ENCODE results near the gene BRD1. TPM values are rescaled to one million over a fixed set of nuclear protein-coding genes. Genes with fewer than 3 reads are reported as not detected.
"Not testable (repeated sequence)": the region's sequence is repeated elsewhere in the genome, so short reads cannot be mapped to it uniquely, and the experiment has no call there.

The BRD1 gene
- total RNA-seq, 1 donor from 2014 or later, result 35.1 TPM

- no peaks in the 10 kb centered on the region for H3K9me3 ChIP-seq
- peak within 1 kb of the TSS; percentile 88 for H3K27ac ChIP-seq
- H3K4me1 ChIP-seq, result peaks cover 32% of the 10 kb centered on the region
- DNase-seq (ENCODE audit: extremely low spot score in 2 of 2), result peak in 1 of 2 donors; percentile 92
- no peaks in the 10 kb centered on the region for H3K36me3 ChIP-seq
- intact Hi-C loops (cut with DNase I), result loop anchor here (5.0 kb wide), 1 partner anchor 64 kb away; the partner anchor contains the start of genes ALG12 and CRELD2
- TF ChIP-seq POLR2A (IDR thresholded peaks at IDR 0.05) (peak in 1 of 2 donors; percentile 85), CTCF (IDR thresholded peaks at IDR 0.05) (no peak), POLR2AphosphoS5 (IDR thresholded peaks at IDR 0.05; ENCODE audit: insufficient read depth in 1 of 2, low read depth in 1 of 2) (peak; percentile 32 to 87)
- peak within 1 kb of the TSS; percentile 75 to 92 for H3K4me3 ChIP-seq
- peaks cover 9% of the 10 kb centered on the region for H3K27me3 ChIP-seq
Observed at GRCh38 chr22:49852898-49853894, 25.5 kb upstream of the BRD1 start, which contains the start of gene ZBED4. TSS of gene ZBED4 (plus strand) at chr22:49853844. CDS start at chr22:49883663, 29,819 bp downstream.

DNA sequence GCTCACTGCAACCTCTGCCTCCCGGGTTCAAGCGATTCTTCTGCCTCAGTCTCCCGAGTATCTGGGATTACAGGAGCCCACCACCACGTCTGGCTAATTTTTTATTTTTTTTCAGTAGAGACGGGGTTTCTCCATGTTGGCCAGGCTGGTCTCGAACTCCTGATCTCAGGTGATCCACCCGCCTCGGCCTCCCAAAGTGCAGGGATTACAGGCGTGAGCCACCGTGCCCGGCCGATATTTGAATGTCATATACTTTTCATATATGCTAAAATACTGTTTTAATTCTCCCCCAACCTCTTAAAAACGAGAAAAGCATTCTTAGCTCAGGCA lies 24.9 kb upstream of the BRD1 start:
- H3K9me3 ChIP-seq; H3K27me3 ChIP-seq; H3K36me3 ChIP-seq; DNase-seq (ENCODE audit: extremely low spot score in 2 of 2): not testable (repeated sequence)
- peak overlapping the region; percentile 88 for H3K27ac ChIP-seq
- peak overlapping the region; percentile 75 to 92 for H3K4me3 ChIP-seq
- intact Hi-C loops (cut with DNase I), result loop anchor here (5.0 kb wide), 1 partner anchor 65 kb away; the partner anchor contains the start of genes ALG12 and CRELD2
- peaks cover 35% of the 10 kb centered on the region for H3K4me1 ChIP-seq

DNA sequence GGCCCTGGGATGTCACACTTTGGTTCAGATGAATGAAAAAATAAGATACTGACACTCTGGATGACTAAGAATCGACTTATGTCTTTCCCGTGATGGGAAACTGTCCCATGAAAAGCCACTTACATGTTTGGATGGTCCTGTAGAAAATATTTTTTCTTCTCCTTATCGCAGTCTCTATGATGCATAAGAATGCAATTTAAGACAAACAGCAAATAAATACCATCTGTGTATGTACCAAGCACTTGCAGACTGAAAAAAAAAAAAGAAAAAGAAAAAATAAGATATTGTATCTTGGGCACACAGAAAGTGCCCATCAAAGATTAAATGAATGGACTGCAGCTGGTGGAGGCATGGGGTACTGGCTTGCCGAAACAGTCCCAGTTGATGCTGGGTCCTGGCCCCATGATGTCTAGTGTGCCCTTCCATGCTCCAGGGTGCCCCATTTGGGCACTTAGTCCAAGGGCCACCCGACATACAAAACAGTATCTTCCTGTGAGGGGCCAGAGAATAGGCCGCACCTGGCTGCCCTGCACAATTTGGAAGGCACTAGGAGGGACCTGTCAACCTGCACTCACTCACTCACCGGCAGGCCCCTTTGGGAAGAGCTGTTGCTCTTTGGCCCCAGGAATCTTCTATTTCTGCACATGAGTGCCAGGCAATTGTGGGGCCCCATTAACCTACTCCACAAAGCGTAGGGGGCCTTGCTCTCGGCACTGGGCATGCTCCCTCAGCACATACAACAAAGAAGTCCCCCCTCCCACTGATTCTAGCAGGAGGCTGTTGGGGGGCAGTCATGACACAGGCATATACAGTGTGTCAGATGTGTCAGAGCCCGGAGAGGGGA lies 23.5 kb upstream of the BRD1 start:
- Histone ChIP-seq H3K4me3 (no peak overlapping the region), H3K36me3 (no peaks in the 10 kb centered on the region), H3K27ac (no peak overlapping the region), H3K4me1 (peaks cover 35% of the 10 kb centered on the region), H3K9me3 (no peaks in the 10 kb centered on the region), H3K27me3 (peaks cover 9% of the 10 kb centered on the region)
- intact Hi-C loops (cut with DNase I), result loop anchor here (5.0 kb wide), 1 partner anchor 66 kb away; the partner anchor contains the start of genes ALG12 and CRELD2
- no peak for TF ChIP-seq POLR2A (IDR thresholded peaks at IDR 0.05)
- no peak for TF ChIP-seq POLR2AphosphoS5 (IDR thresholded peaks at IDR 0.05; ENCODE audit: insufficient read depth in 1 of 2, low read depth in 1 of 2)
- no peak for TF ChIP-seq CTCF (IDR thresholded peaks at IDR 0.05)
- no peak for DNase-seq (ENCODE audit: extremely low spot score in 2 of 2)

- no peak for TF ChIP-seq POLR2A (IDR thresholded peaks at IDR 0.05)
- TF ChIP-seq CTCF (IDR thresholded peaks at IDR 0.05), result no peak
- no peak for TF ChIP-seq POLR2AphosphoS5 (IDR thresholded peaks at IDR 0.05; ENCODE audit: insufficient read depth in 1 of 2, low read depth in 1 of 2)
- peaks cover 30% of the 10 kb centered on the region for H3K4me1 ChIP-seq
- H3K9me3 ChIP-seq, result no peaks in the 10 kb centered on the region
- no peak overlapping the region for H3K4me3 ChIP-seq
- no peaks in the 10 kb centered on the region for H3K36me3 ChIP-seq
- intact Hi-C loops (cut with DNase I), result loop anchor here (5.0 kb wide), 1 partner anchor 67 kb away; the partner anchor contains the start of genes ALG12 and CRELD2
- DNase-seq (ENCODE audit: extremely low spot score in 2 of 2), result no peak
- H3K27ac ChIP-seq, result no peak overlapping the region
- peaks cover 9% of the 10 kb centered on the region for H3K27me3 ChIP-seq
Observed at GRCh38 chr22:49850021-49850911, 22.6 kb upstream of the BRD1 start.
